Measurements from ENCODE around the gene DBF4B. TPM values are rescaled to one million over a fixed set of nuclear protein-coding genes. Genes with fewer than 3 reads are reported as not detected.

DBF4B gene
- total RNA-seq (1 to 10 TPM; 1.0 to 5.0 (median 2.3) TPM), polyA plus RNA-seq (1 to 10 TPM; 3.3 to 5.5 TPM)

- H3K36me3 ChIP-seq, result no peaks in the 10 kb centered on the region
- WGBS, 2 donors, result 1% methylated on average over 52 of the region's 52 CpGs
- FAIRE-seq, result no peak
- peak; percentile 54 to 83 (median 76) for DNase-seq
- no peaks in the 10 kb centered on the region for H3K9me3 ChIP-seq
- TF ChIP-seq CTCF (IDR thresholded peaks at IDR 0.05), result no peak
- peak within 1 kb of the TSS; percentile 50 to 83 (median 66) for H3K4me3 ChIP-seq
- H3K4me1 ChIP-seq, result peaks cover 0 to 6% (median 0%) of the 10 kb centered on the region in 3 donors
- peak; percentile 90 to 98 (median 97) for ATAC-seq
- peak within 1 kb of the TSS in 2 of 4 donors; percentile 33 to 43 for H3K27ac ChIP-seq
- intact Hi-C loops (cut with DNase I), result no loop called here
- H3K27me3 ChIP-seq, result no peaks in the 10 kb centered on the region
Observed at GRCh38 chr17:44708401-44709263, at the start of gene DBF4B. TSS of gene DBF4B (plus strand) at chr17:44708665. CDS start at chr17:44708821, 156 bp downstream.

GRCh38 chr17:44661835-44662234 lies 46.6 kb upstream of the DBF4B start:
- no peak overlapping the region for H3K27ac ChIP-seq
- no peak for TF ChIP-seq CTCF (IDR thresholded peaks at IDR 0.05)
- DNase-seq, result no peak
- H3K4me1 ChIP-seq, result no peaks in the 10 kb centered on the region
- no peaks in the 10 kb centered on the region for H3K36me3 ChIP-seq
- no peak overlapping the region for H3K4me3 ChIP-seq
- no peaks in the 10 kb centered on the region for H3K9me3 ChIP-seq
- peaks cover 0 to 10% (median 0%) of the 10 kb centered on the region in 4 donors for H3K27me3 ChIP-seq
- intact Hi-C loops (cut with DNase I), result no loop called here
- no peak for ATAC-seq
- no peak for FAIRE-seq
- 95 to 96% methylated on average over 2 of the region's 2 CpGs for WGBS, 2 donors

GRCh38 chr17:44663095-44663494 lies 45.4 kb upstream of the DBF4B start:
- Histone ChIP-seq H3K27me3 (no peaks in the 10 kb centered on the region), H3K36me3 (no peaks in the 10 kb centered on the region), H3K9me3 (no peaks in the 10 kb centered on the region), H3K4me3 (no peak overlapping the region), H3K4me1 (no peaks in the 10 kb centered on the region), H3K27ac (no peak overlapping the region)
- DNase-seq, result no peak
- TF ChIP-seq CTCF (IDR thresholded peaks at IDR 0.05), result no peak
- no peak for ATAC-seq
- WGBS, 2 donors, result 66 to 72% methylated on average over 1 of the region's 1 CpG
- intact Hi-C loops (cut with DNase I), result no loop called here
- no peak for FAIRE-seq

- FAIRE-seq, result no peak
- no peak for DNase-seq
- Histone ChIP-seq H3K36me3 (no peaks in the 10 kb centered on the region), H3K9me3 (no peaks in the 10 kb centered on the region), H3K4me1 (no peaks in the 10 kb centered on the region), H3K4me3 (no peak overlapping the region), H3K27ac (no peak overlapping the region), H3K27me3 (no peaks in the 10 kb centered on the region)
- intact Hi-C loops (cut with DNase I), result no loop called here
- TF ChIP-seq CTCF (IDR thresholded peaks at IDR 0.05), result no peak
- WGBS, 2 donors, result 88 to 95% methylated on average over 1 of the region's 1 CpG
- ATAC-seq, result no peak
Observed at GRCh38 chr17:44664867-44665266, 43.6 kb upstream of the DBF4B start.

GRCh38 chr17:44666006-44666405 lies 42.5 kb upstream of the DBF4B start:
- Histone ChIP-seq H3K27ac (no peak overlapping the region), H3K36me3 (no peaks in the 10 kb centered on the region), H3K27me3 (no peaks in the 10 kb centered on the region), H3K9me3 (no peaks in the 10 kb centered on the region), H3K4me3 (no peak overlapping the region), H3K4me1 (no peaks in the 10 kb centered on the region)
- intact Hi-C loops (cut with DNase I), result no loop called here
- WGBS, 2 donors, result 90 to 92% methylated on average over 1 of the region's 1 CpG
- no peak for TF ChIP-seq CTCF (IDR thresholded peaks at IDR 0.05)
- ATAC-seq, result no peak
- FAIRE-seq, result no peak
- no peak for DNase-seq

Measured in pancreas (tissue), 10 donors.